ENCODE data around the gene ACTN2. TPM values are rescaled to one million over a fixed set of nuclear protein-coding genes. Genes with fewer than 3 reads are reported as not detected.
A peak's percentile ranks its signal among the peaks of the same experiment; 100 is the strongest.

Gene ACTN2
- total RNA-seq, 1 donor from 2014 or later, result 1.1 TPM

DNA sequence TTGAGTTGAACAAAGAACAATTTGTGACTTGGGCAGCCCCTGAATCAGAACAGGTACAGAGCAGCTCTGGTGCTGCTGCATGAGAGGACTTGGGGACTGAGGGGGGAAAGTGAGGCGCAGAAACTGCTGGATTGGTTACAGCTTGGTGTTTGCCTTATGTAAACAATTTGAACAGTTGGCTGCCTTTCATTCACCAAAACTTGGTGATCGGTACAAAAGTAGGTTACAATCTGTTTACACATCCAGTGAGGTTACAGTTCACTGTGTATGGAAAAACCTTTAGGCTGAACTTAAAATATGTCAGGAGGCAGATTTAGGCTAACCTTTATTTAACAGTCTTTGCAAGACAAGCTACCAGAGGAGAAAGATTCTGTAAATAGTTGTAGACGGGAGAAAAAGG lies 80.2 kb downstream of the ACTN2 start:
- DNase-seq (ENCODE audit: low read depth, low spot score), result no peak

DNA sequence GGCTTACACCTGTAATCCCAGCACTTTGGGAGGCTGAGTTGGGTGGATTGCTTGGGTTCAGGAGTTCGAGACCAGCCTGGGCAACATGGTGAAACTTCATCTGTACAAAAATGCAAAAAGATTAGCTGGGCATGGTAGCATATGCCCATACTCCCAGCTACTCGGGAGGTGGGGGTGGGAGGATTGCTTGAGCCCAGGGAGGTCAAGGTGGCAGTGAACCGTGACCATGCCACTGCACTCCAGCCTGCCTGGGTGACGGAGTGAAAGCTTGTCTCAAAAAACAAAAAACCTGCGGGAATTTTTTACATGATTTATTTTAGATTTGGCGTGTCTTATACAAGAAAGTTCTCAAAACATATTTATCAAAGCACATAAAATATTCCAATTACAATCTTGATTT lies 81.0 kb downstream of the ACTN2 start:
- DNase-seq (ENCODE audit: low read depth, low spot score), result no peak

DNA sequence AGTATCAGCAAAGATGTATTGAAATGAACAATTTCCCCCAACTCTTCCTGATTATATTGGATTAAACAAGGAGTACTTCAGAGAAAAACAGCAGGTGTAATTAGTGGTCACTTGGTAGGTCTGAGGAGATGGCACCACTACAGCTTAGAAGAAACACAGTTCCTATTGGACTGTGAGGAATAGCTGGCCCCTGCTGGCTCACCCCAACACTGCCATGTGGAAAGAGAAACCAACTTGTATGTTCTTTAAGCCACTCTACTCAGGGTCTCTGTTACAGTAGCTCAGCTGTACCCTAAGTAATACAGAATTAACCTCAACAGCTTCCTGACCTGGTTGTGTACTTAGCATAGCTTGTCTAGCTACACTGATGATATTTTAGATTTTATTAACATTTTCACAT lies 82.3 kb downstream of the ACTN2 start:
- DNase-seq (ENCODE audit: low read depth, low spot score), result no peak

DNA sequence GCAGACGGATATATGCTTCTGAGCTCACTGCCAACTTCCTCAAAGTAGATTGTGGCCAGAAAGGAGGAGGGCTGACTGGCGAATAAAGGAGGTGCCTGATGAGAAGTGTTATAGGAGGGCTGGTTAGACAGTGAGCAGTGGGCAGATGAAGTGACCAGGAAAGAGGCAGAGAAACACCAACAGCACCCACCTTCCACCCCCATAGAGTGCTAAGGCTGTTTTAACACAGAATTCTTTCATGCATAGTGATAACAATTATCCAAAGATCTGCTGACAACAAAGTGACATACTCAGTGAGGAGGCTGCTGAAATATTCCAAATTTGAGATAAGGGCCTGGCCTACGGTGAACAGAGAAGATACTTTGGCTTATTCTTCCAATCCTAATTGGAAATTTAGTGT lies 87.6 kb downstream of the ACTN2 start:
- no peak for DNase-seq (ENCODE audit: low read depth, low spot score)

DNA sequence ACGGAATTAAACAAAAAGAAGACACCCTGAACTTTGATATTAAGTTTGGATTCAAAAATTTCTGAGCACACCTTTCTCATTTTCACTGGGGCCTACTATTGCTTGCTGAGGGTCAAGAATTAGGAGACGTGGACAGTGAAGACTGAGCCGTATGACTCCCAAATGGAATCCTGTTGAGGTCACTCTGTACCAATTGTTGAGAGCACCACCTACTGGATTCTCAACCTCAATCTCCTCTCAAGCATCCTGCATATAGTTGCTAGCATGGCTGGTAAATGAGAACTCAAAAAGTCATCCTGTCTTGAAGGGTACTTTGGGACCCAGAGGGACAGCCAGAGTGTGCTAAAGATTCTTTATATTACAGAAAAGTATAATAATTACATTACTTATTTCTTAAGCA lies 88.6 kb downstream of the ACTN2 start:
- no peak for DNase-seq (ENCODE audit: low read depth, low spot score)

DNA sequence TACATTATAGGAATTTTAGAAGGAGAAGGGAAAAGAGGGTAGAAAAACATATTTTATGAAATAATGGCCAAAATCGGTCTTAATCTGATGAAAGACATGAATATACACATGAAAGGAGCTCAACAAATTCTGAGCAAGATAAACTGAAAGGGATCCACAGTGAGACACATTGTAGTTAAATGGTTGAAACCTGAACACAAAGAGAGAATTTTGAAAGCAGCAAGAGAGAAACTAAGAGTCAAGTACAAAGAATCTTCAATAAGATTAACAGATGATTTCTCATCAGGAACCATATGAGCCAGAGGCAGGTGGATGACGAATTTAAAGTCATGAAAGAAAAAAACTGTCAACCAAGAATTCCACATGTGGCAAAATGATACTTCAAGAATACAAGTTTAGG lies 93.0 kb downstream of the ACTN2 start:
- no peak for DNase-seq (ENCODE audit: low read depth, low spot score)

DNA sequence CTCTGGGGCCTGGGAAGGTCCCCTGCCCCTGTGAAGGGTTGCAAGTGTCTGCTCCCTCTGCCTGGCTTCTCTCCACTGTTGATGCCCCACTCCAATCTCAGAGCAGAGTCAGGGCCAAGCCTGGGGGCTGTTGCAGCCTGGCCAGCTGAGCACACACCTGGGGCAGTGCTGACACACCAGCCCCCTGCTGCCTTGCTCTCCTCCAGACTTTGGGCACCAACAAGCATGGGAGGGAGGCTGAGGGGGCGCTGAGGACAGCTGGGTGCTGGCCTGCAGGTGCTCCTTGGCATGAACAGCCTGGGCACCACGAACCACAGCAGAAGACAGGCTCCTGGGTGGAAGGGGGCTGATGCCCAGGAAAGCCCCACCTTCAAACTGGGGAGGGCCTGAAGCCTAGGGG lies 99.2 kb downstream of the ACTN2 start:
- no peak for DNase-seq (ENCODE audit: low read depth, low spot score)

DNA sequence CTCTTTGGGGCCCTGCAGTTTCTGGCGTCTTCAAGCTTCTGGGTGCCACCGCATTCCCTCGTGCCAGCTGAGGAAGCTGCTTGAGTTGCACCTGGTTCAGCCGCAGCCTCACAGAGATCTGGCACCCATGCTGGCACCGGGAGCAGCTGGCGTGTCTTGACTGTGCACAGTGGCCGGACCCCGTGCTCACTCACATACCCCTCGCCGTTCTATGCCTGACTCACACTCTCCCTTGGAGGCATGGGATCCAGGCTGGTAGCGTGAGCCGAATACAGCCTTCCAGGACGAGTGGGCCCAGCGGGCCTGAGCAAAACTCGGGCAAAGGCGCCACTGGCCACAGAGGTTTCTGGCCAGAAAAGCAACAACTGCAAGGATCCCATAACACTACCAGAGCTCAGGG lies 100.2 kb downstream of the ACTN2 start:
- DNase-seq (ENCODE audit: low read depth, low spot score), result no peak

DNA sequence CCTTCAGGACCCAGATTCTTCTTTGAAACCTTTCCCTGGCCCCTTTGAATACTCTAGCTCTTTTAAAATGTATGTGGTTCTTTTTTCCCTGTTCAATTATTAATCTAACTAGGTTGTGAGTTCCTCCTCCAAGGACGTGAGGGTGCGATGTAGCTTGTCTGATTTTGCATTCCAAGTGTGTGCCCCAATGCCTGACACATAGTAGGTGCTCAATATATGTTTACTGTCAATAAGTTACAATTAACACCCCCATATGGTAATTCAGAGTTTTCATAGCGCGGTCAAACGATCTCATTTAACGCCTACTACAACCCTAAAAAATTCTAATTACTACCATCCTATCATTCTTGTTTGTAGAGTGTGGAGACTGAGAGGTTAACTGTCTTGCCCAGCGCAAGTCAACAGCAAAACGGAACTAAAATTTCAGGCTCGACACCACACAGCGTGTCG lies 108.3 kb downstream of the ACTN2 start:
- no peak for DNase-seq (ENCODE audit: low read depth, low spot score)

DNA sequence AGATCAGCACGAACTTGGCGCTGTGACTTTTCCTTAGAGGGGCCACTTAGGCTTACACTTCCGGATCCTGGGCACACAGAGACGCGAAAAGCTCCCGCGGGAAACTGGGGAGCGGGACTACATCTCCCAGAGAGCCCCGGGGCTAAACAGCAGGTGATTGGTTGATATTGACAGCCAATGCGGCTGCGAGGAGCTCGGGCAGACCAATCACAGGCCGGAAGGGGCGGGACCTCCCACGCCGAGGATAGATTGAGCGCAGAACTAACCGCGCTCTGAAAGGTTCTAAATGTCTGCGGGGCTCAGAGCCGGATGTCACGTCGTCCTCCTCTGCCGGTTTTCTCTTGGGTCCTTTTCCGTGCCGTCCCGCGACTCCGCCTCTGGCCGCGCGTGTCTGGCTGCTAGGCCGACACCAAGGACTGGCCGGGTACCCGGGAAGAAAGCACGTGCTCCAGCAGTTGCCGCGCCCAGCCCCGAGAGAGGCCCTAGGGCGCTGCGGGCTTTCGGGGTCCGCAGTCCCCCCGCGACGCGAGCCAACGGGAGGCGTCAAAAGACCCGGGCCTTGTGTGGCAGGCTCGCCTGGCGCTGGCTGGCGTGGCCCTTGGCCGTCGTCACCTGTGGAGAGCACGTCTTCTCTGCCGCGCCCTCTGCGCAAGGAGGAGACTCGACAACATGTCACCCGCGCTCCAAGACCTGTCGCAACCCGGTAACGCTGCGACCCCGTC lies 108.9 kb downstream of the ACTN2 start, which contains the start of gene MTR:
Gene MTR, plus strand, starts transcription at position 258 of the 722 bp plus-strand sequence. Its CDS starts 412 bp downstream, at position 670.
- DNase-seq (ENCODE audit: low read depth, low spot score), result peak; percentile 91

DNA sequence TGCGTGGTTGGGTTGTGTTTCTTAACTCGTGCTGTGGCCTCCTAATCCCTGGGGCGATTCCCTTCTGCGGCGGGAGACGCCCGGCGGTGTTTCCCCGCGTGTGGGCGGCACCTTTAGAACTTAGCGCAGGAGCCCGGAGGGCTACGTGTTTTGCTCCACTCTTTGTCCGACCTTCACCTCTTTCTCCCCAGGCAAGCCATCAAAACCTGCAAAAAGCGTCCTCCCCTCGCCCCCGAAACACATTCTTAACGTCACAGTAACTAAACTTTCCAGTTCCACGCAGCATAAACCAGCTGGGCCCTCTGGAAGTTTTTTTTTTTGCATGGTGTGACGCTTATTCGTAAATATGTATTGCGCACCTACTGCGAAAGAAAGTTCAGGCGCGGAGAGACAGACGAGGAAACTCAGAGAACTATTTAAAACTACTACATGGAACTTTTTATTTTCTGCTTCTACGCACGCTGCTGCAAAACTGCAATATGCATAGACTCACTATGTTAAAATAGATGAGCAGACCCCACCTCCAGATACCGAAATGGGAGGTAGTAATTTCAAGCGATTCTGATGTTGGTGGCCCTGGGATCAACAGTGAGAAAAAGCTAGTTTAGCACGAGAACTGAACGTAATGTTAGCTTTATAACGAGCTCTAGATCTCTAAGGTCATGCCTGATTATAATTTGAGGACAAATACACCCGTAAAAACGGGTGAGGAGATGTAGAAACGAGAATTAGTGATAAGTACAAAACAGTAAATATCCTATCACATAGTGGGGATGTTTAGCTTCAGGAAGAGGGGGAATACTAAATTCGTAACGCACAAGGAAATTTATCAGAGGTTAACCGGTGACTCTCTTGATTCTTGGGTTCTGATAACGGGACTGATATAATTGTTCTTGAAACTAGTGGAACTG lies 109.7 kb downstream of the ACTN2 start:
- no peak for DNase-seq (ENCODE audit: low read depth, low spot score)

DNA sequence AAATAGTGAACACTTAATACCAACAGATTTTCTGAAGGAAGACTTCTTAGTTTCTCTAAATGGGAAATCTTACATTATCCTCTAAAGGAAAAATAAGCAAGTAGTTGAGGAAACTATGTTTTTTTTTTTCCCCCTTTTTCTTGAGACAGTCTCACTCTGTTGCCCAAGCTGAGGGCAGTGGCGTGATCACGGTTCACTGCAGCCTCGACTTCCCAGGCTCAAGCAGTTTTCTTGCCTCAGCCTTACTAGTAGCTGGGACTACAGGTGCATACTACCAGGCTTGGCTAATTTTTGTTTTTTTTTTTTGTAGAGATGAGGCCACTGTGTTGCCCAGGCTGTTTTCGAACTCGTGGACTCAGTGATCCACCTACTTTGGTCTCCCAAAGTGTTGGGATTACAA lies 112.7 kb downstream of the ACTN2 start:
- DNase-seq (ENCODE audit: low read depth, low spot score), result no peak

DNA sequence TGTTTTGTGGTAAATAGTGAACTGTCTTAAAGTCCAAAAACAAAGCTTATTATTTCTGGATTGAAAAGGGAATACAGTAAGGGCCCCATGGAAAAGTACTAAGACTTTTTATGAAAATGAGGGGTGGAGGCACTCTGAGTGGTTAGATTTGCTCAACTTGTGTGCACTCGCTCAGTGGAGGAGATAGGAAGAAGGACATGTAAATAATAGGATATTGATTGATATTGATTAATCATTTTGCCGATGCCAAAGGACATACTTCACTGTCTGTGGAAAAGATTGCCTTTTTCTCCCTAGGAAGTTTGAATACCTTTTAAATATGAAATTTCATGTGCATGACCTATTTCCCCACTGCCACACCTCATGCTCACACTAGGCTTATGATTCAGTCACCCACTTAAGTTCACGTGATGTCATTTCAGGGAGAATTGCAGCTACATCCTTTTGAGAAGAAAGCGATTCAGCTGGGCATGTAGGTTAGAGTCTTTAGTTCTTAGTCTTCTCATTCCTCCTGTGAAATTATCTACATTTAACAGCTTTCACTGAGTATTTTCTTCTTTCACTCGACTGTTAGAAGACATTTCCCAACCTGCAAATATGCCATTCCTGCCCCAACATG lies 113.8 kb downstream of the ACTN2 start:
- no peak for DNase-seq (ENCODE audit: low read depth, low spot score)

DNA sequence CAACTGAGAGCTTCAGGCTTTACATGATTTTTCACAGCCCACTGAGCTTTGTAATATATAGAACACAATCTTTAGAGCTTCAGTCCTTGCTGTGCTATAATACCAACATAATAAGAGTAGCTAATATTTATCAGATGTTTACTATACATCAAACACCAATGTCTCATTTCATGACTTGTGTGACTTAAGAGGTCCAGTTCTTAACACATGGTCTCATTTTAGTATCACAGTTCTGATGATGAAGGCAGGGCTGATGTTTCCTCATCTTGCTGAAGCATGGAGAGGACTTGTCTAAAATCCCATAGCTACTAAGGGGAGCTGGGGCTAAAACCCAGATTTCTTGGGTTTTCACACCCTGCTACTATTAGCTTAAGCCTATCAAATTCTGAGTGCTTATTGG lies 114.3 kb downstream of the ACTN2 start:
- DNase-seq (ENCODE audit: low read depth, low spot score), result no peak

DNA sequence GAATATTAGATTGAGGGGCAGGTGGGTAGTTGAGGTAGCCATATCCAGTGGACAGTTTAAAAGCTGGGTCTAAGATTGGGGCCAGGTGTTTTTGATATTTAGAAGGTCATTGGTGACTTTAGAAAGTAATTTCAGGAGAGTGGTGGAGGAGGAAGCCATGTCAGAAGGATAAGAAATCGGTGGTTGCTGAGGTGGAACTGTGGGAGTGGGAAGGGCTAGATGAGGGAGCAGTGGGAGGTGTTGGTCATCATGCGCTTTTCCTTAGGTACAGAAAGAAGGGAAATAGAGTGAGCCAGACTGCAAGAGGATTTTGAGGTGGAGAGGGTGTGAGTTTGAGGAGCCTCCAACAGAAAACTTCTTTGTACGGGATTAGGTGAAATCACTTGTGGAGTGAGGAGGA lies 116.0 kb downstream of the ACTN2 start:
- no peak for DNase-seq (ENCODE audit: low read depth, low spot score)

DNA sequence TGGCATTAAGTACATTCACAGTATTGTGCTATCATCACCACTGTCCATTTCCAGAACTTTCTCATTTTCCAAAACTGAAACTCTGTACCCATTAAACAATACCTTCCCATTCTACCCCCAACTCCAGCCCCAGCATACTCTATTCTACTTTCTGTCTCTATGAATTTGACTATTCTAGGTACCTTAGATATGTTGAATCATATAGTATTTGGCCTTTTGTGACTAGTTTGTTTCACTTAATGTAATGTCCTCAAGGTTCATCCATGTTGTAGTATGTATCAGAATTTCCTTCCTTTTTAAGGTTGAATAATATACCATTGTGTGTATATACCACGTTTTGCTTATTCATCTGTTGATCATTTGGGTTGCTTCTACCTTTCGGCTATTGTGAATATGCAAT lies 120.3 kb downstream of the ACTN2 start:
- DNase-seq (ENCODE audit: low read depth, low spot score), result no peak

DNA sequence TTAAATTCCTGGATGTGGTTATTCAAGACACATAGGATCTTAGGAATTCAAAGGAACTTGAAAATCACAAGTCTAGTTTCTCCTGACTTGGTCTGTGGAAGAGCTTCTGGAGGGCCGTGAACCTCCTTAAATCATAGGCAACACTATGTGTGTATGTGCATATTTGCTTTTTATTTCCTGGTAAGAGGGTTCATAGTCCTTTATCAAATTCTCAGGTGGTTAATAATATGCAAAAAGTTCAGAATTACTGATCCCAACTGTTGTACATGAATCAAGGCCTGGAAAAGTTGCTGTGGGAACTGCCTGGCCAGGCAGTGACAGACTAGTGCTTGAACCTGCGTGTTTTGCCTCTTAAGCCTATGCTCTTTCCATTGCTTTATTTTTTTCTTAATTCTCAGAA lies 121.7 kb downstream of the ACTN2 start:
- no peak for DNase-seq (ENCODE audit: low read depth, low spot score)

DNA sequence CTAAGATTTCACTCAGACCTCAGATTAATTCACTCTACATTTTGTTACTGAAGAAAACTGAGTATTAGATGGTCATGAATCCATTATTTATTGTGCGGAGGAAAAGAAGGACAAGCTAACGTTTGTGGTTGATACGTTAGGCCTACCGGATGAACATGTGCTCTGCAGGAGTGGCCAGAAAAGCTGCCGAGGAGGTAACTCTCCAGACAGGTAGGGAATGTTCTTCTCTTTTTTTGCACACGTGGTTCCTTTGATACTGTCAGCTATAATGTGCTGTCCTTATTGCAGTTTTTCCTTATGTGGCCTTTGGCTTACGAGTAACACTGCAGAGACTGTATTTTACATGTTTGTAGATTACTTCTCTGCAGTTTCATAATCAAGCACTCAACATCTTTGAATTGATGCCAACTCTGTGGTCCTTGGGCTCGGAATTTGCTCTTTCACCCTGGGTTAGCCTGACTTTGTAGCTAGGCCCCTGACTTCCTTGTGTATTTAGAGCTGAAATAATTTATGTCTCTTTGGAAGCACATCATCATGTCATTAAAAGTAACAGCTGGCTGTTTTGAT lies 122.3 kb downstream of the ACTN2 start:
- DNase-seq (ENCODE audit: low read depth, low spot score), result no peak

DNA sequence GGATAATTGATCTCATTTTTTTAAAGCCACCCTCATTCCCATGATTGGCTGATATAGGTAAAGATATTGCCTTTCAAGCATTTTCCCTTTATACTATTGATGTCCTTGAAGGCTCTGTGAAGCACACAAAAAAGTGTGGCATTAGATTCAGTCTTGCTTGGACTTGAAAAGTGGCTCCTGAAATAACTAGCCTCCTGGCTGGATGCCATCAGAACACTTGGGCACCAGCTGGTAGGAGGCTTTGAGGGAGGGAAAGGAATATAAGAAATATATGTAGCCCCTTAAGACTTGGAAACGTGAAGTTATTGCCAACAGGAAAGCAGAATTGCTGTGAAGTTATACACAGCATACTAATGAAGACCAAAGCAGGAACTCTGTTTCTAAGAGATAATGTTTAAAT lies 122.8 kb downstream of the ACTN2 start:
- DNase-seq (ENCODE audit: low read depth, low spot score), result no peak

DNA sequence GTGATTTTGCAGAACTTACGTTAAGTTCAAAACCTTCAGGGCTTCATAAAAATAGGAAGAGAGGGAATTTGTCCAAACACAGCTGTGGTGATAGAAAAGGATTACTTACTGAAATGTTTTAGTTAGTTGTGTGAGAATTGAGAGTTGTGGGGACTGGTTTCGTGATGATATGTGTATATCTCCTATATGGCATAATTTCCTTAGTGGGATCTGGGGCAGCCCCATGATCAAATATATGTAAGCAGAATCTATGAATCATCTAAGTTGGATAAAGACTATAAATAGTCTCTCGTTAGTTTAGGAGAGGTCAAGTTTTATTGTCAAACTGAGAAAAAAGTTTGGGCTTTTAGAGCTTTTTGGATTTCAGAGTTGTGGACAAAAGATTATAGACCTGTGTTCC lies 123.7 kb downstream of the ACTN2 start:
- DNase-seq (ENCODE audit: low read depth, low spot score), result no peak

DNA sequence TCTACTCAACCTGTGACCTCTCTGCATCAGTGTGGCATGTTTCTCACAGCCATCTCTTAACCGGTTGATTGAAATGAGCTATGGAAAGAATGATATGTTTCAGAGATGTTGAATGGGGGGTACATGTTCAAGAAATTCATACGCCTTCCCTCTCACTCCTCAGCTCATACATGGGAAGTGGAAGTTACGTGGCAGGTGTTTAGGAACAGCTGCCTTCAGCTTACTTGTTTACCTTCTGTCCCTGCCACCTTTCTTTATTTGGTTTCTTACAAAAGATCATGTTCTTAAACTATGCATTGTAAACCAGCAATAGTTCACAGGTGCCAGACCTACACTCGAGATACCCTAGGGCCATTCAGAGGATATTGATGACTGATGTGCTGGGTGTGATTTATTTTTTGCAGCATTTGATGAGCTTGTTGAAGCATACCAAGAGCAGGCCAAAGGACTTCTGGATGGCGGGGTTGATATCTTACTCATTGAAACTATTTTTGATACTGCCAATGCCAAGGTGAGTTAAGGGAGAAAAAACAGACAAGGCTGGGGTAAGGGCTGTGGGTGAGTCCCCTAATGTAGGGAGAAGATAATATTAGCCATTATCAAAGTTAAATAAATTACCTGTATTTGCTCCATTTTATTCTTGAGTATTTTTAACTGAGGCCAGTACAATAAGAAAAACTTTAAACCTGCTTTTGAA lies 126.2 kb downstream of the ACTN2 start:
- DNase-seq (ENCODE audit: low read depth, low spot score), result no peak

Data from pulmonary artery endothelial cell (primary cell).